ENCODE data around the gene MPP7.

Gene MPP7

GRCh38 chr10:28331841-28332240, 29.0 kb upstream of the MPP7 start:
- DNase-seq (ENCODE audit: low read depth, low spot score), result peak; percentile 95
- TF ChIP-seq, protein P1, sequence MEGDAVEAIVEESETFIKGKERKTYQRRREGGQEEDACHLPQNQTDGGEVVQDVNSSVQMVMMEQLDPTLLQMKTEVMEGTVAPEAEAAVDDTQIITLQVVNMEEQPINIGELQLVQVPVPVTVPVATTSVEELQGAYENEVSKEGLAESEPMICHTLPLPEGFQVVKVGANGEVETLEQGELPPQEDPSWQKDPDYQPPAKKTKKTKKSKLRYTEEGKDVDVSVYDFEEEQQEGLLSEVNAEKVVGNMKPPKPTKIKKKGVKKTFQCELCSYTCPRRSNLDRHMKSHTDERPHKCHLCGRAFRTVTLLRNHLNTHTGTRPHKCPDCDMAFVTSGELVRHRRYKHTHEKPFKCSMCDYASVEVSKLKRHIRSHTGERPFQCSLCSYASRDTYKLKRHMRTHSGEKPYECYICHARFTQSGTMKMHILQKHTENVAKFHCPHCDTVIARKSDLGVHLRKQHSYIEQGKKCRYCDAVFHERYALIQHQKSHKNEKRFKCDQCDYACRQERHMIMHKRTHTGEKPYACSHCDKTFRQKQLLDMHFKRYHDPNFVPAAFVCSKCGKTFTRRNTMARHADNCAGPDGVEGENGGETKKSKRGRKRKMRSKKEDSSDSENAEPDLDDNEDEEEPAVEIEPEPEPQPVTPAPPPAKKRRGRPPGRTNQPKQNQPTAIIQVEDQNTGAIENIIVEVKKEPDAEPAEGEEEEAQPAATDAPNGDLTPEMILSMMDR (IDR thresholded peaks at IDR 0.05; ENCODE audit: low read depth, low read length), result no peak
- in situ Hi-C loops (cut with HindIII; ENCODE audit: low sequenced_read_pairs), result no loop called here
- H3K4me3 ChIP-seq (ENCODE audit: low read depth, low read length), result no peak overlapping the region

DNA sequence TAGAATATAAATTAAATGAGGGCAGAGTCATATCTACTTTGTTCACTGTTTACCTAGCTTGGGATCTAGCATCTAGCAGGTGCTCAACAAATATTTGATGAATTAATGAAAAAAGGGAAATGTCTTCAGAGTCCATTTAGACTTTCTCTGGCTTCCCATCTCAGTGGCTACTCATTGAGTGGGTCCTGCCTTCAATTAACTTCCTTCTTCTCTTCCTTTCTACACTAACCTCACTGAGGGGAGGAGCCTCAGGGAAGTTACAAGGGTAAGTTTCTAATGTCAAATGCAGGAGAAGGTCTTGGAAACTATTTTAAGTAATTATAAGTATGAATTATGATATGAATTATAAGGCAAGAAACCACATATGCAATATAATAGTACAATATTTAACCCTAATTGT, 28.2 kb upstream of the MPP7 start:
- in situ Hi-C loops (cut with HindIII; ENCODE audit: low sequenced_read_pairs), result no loop called here
- DNase-seq (ENCODE audit: low read depth, low spot score), result no peak
- TF ChIP-seq, protein P1 (IDR thresholded peaks at IDR 0.05; ENCODE audit: low read depth, low read length), result no peak
- no peak overlapping the region for H3K4me3 ChIP-seq (ENCODE audit: low read depth, low read length)

- in situ Hi-C loops (cut with HindIII; ENCODE audit: low sequenced_read_pairs), result no loop called here
- peak; percentile 14 for DNase-seq (ENCODE audit: low read depth, low spot score)
- TF ChIP-seq, protein P1 (IDR thresholded peaks at IDR 0.05; ENCODE audit: low read depth, low read length), result no peak
- no peak overlapping the region for H3K4me3 ChIP-seq (ENCODE audit: low read depth, low read length)
These were observed 25.5 kb upstream of the MPP7 start for GRCh38 chr10:28328346-28328745.

DNA sequence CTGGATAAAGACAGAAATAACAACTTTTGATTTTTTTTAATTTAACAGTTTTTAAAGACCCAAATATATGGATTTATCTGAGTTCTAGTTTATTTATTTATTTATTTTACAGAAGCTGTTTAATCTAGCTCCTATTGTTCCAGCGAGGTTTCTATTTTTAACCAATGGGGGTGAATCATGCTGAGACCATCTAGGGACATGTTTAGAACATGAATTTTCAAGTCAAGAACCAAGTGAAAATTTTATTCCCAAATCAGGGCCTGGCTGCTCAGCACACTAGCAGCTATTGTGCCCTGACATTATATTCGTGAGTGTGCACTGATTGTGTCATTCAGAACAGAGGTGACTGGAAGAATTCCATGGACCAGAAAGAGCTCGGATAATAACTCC, 24.6 kb upstream of the MPP7 start:
- DNase-seq (ENCODE audit: low read depth, low spot score), result peak; percentile 68
- in situ Hi-C loops (cut with HindIII; ENCODE audit: low sequenced_read_pairs), result no loop called here
- TF ChIP-seq, protein P1 (IDR thresholded peaks at IDR 0.05; ENCODE audit: low read depth, low read length), result no peak
- H3K4me3 ChIP-seq (ENCODE audit: low read depth, low read length), result no peak overlapping the region

- in situ Hi-C loops (cut with HindIII; ENCODE audit: low sequenced_read_pairs), result no loop called here
- H3K4me3 ChIP-seq (ENCODE audit: low read depth, low read length), result no peak overlapping the region
- TF ChIP-seq, protein P1 (IDR thresholded peaks at IDR 0.05; ENCODE audit: low read depth, low read length), result no peak
- peak; percentile 78 for DNase-seq (ENCODE audit: low read depth, low spot score)
These were observed 23.9 kb upstream of the MPP7 start for GRCh38 chr10:28326516-28327490.

GRCh38 chr10:28320799-28321198, 17.9 kb upstream of the MPP7 start:
- DNase-seq (ENCODE audit: low read depth, low spot score), result no peak
- in situ Hi-C loops (cut with HindIII; ENCODE audit: low sequenced_read_pairs), result no loop called here
- TF ChIP-seq, protein P1 (IDR thresholded peaks at IDR 0.05; ENCODE audit: low read depth, low read length), result no peak
- no peak overlapping the region for H3K4me3 ChIP-seq (ENCODE audit: low read depth, low read length)

Data from astrocyte of the spinal cord (primary cell).